ENCODE measurements around the gene MEDAG.

Gene MEDAG

DNA sequence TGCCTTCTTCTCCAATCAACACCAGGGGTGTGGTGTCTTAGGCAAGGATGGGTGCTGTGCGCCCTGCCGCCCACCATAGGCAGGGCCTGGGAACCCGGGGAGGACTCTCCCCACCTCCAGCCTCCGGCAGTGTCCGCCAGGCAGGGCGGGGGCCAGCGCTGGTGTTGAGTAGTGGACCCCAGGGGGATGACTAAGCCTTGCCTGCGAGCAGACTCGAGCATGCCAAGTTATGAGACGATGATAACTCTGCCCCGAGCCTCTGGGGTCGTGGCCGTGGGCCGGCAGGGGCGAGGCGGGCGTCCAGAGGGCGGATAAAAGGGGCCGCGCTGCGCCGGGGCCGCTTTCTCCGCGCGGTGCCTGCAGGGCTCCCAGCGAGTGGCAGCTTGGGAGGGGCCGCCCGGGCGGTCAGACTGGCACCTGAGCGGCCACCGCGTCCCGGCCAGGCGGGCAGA lies at the start of gene MEDAG:
Gene MEDAG (plus strand): TSS at position 340 of the 452 bp plus-strand sequence. CDS start 245 bp downstream, outside the sequence.
- peak within 1 kb of the TSS; percentile 79 for H3K4me3 ChIP-seq
- H3K27ac ChIP-seq = peak within 1 kb of the TSS; percentile 95 to 96
- DNase-seq (ENCODE audit: low spot score) = peak; percentile 93
- TF ChIP-seq, protein P1, sequence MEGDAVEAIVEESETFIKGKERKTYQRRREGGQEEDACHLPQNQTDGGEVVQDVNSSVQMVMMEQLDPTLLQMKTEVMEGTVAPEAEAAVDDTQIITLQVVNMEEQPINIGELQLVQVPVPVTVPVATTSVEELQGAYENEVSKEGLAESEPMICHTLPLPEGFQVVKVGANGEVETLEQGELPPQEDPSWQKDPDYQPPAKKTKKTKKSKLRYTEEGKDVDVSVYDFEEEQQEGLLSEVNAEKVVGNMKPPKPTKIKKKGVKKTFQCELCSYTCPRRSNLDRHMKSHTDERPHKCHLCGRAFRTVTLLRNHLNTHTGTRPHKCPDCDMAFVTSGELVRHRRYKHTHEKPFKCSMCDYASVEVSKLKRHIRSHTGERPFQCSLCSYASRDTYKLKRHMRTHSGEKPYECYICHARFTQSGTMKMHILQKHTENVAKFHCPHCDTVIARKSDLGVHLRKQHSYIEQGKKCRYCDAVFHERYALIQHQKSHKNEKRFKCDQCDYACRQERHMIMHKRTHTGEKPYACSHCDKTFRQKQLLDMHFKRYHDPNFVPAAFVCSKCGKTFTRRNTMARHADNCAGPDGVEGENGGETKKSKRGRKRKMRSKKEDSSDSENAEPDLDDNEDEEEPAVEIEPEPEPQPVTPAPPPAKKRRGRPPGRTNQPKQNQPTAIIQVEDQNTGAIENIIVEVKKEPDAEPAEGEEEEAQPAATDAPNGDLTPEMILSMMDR (IDR thresholded peaks at IDR 0.05) = no peak

DNA sequence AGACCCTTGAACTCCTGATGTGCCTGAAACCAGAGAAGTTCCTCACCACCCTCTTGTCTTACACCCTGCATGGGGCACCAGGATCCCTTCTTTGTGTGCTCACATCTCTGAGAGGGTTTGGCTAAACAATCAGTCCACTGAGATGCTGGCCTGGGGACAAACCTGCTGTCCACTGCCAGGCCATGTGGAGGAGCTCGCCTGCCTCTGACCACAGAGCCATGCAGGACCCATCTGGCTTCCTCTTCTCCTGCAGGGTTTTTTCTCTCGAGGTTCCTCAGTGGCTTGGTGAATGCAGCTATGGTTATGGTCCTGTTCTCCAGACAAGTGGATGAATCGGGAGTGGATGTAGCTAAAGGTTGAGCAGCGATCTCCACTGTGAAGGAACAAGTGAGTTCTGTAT lies 49.1 kb upstream of the MEDAG start:
- no peak for DNase-seq (ENCODE audit: low spot score)
- TF ChIP-seq, protein P1 (IDR thresholded peaks at IDR 0.05) = no peak

DNA sequence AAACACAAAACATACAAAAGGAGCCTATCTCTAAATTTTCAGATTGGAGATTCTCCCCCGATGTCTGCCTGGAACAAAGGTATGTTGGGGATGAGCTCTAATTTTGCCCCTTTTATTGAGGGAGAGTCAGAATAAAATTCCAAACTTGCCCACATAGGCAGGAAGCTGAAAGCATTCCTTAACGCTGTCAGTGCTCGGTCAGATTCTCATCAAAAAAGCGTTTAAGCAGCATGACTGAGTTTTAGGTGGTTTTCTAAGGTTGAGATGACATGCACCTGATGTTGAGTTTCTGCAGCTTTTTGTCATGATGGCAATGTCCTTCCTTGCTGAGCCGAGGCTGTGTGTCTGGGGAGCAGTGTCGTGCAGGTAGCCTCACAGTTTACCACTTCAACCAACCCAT lies 48.4 kb upstream of the MEDAG start:
- Histone ChIP-seq H3K4me3 (no peak overlapping the region), H3K27ac (no peak overlapping the region)
- TF ChIP-seq, protein P1 (IDR thresholded peaks at IDR 0.05) = no peak
- DNase-seq (ENCODE audit: low spot score) = no peak

More for the DNA sequence above, 49.1 kb upstream of the MEDAG start:
- H3K27ac ChIP-seq = no peak overlapping the region
- no peak overlapping the region for H3K4me3 ChIP-seq

DNA sequence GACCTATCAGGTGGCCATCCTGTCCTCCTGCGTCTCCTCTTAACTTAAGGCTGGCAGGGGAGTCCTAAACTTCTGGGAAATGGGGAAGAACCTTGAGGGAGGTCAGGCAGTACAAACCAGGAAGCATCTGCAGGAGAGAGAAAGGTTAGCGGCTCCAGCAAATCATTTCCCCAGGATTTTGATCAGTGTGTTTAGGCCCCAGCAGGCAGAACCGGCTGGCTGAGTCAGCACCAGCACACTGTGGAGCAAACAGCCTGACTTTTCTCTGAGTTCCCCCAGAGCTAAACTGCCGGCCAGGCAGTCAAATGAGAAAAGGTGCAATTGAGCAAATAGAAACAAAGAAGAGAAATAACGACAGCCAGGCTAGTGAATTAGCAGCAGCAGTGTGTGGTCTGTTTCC lies 46.7 kb upstream of the MEDAG start:
- Histone ChIP-seq H3K27ac (no peak overlapping the region), H3K4me3 (no peak overlapping the region)
- TF ChIP-seq, protein P1 (IDR thresholded peaks at IDR 0.05) = no peak
- DNase-seq (ENCODE audit: low spot score) = no peak

DNA sequence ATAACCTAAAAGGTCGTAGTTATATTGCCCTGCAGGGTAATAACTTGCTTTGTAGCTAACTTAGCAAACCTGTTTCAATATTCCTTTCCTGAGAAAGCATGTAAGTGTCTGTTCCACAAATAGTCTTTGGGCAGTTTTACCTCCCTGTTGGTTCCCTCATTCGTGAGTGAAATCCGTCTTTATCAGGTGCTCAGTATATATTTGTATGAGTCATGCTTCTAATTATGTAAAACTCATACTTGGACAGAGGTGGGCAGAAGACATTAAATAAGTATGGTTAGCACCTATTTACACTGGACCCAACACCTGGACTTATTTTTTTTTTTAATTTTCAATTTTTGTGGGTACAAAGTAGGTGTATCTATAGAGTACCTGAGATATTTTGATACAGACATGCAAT lies 44.9 kb upstream of the MEDAG start:
- TF ChIP-seq, protein P1 (IDR thresholded peaks at IDR 0.05) = no peak
- no peak for DNase-seq (ENCODE audit: low spot score)
- Histone ChIP-seq H3K4me3 (no peak overlapping the region), H3K27ac (no peak overlapping the region)

DNA sequence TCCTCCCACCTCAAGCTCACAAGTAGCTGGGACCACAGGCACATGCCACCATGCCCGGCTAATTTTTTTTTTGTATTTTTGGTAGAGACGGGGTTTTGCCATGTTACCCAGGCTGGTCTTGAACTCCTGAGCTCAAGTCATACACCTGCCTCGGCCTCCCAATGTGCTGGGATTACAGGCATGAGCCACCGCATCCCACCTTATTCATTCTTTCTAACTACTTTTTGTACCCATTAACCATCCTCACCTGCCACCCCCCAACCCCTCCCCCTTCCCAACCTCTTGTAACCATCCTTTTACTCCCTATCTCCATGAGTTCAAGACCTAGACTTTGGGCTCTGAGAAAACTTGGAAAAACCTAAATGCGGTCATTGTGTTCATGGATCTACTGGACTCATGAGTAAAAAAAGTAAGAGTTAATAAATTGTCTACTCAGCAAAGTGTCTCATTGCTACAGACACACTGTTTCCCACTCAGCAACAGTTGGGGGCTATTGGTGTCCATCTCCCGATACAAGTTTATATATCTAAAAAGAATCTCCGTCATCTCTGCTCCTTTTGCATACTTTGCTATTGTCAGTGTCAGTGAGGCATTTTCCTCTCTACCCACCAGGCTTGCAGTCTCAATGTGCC lies 44.1 kb upstream of the MEDAG start:
- DNase-seq (ENCODE audit: low spot score) = no peak
- H3K4me3 ChIP-seq = no peak overlapping the region
- TF ChIP-seq, protein P1 (IDR thresholded peaks at IDR 0.05) = no peak
- peak overlapping the region; percentile 83 to 86 for H3K27ac ChIP-seq

DNA sequence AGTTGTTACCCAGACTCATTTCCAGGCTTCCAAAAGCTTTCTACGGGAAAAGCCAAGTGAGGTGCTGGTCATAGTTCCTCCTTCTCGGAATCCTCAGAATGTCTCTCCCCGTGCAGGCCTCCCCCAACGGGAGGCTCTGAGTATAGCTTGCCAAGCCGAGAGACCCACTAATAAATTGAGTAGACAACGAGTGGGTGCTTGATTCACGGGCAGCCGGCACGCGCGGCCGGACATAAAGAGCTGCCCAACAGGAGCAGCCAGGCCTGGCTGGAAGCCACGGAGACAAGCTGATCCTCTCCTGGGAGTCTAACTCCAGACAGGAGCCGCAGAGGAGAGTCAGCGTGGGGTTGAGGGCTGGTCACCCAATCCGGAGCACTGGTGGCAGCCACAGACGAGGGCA lies 43.4 kb upstream of the MEDAG start:
- TF ChIP-seq, protein P1 (IDR thresholded peaks at IDR 0.05) = no peak
- Histone ChIP-seq H3K27ac (peak overlapping the region; percentile 83 to 86), H3K4me3 (peak overlapping the region; percentile 16)
- peak; percentile 93 for DNase-seq (ENCODE audit: low spot score)
